ENCODE measurements around the gene OR10A7.
A peak's percentile ranks its signal among the peaks of the same experiment; 100 is the strongest.
"Not testable (repeated sequence)": the region's sequence is repeated elsewhere in the genome, so short reads cannot be mapped to it uniquely, and the experiment has no call there.

The OR10A7 gene, protein sequence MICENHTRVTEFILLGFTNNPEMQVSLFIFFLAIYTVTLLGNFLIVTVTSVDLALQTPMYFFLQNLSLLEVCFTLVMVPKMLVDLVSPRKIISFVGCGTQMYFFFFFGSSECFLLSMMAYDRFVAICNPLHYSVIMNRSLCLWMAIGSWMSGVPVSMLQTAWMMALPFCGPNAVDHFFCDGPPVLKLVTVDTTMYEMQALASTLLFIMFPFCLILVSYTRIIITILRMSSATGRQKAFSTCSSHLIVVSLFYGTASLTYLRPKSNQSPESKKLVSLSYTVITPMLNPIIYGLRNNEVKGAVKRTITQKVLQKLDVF

DNA sequence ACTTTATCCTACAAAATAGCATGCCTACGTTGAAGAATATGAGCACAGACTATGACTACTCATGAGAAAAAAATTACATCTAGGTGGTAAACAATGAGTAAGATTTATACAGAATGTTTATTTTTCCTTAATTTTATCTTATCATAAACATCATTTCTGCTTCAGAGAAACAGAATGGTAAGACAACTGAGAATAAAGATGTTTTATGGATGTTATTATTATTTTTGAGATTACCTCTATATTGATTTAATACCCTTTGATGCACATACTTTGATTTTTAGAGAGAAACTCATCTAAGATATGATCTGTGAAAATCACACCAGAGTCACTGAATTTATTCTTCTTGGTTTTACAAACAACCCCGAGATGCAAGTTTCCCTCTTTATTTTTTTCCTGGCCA is at the start of gene OR10A7:
OR10A7 (plus strand) TSS at position 301 of the 400 bp plus-strand sequence; CDS start at position 301, 0 bp downstream.
- DNase-seq = no peak

DNA sequence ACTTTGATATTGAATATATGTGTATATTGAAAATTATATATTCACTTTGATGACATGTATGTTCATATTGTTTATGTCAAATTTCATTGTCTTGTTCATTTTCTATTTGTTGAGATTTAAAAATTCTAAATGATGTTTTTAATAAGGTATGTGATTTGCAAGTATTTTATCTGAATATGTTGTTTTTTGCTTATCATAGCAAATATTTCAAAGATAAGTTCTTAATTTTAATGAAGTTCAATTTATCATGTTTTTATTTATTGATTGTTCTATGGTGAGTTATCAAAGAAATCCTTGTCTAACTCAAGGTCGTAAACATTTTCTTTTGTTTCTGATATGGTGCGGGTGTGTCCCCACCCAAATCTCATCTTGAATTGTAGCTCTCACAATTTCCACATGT is 49.4 kb upstream of the OR10A7 start:
- DNase-seq = no peak

DNA sequence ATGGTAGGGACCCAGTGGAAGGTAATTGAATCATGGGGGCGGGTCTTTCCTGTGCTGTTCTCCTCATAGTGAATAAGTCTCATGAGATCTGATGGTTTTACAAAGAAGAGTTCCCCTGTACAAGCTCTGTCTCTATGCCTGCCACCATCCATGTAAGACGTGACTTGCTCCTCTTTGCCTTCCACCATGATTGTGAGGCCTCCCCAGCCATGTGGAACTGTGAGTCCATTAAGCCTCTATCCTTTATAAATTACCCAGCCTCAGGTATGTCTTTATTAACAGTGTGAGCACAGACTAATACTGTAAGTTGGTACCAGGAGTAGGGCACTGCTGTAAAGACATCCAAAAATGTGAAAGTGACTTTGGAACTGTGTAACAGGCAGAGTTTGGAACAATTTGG is 49.0 kb upstream of the OR10A7 start:
- DNase-seq = not testable (repeated sequence)

DNA sequence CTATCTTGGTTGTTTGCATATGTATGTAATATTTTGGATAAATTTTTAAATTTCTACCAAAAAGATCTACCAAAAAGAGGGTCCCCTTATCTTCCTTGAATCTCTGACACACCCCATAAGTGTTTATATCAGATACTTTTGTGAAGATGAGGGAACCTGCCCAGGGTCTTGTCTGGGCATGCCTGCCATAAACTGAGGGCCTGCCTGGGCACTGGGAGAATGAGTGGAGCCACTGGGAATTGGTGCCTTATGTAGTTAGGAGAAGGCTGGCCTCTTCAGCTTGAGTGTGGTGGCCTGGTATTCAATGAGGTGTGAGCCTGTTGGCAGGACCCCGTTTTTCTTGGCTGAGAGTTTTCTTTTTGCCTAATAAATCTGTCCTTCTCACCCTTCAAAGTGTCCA is 48.1 kb upstream of the OR10A7 start:
- DNase-seq = no peak

DNA sequence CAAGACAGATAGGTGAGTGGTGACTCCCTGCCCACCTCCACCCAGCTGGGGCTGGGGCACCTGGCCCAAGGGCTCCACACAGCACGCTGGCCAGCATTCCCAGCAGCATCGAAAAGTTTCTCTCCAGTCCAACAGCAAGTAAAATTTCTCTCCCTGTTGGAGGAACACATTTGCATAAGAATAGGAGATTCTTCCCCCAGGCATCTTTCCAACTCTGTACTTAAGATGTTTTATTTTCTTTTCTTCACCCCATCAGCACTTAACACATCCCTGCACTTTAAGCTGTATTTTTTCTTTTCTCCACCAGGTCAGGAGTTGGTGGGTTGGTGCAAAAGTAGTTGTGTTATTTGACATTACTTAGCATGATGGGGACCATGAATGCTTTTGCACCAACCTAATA is 47.4 kb upstream of the OR10A7 start:
- DNase-seq = no peak

DNA sequence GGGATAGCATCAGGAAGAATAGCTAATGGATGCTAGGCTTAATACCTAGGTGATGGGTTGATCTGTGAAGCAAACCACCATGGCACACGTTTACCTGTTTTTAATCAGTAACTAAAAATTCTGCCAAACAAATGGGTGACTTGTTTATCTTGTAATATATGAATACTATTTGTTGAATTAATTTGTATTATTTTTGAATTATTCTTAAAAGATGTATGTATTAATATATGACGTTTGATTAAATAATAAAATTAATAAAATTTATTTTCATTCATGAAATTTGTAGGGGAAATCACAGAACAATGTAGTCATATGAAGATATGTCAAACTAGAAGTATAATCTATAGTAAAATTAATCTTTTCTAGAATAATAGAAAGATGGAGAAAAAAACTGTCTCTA is 32.3 kb upstream of the OR10A7 start:
- no peak for DNase-seq

DNA sequence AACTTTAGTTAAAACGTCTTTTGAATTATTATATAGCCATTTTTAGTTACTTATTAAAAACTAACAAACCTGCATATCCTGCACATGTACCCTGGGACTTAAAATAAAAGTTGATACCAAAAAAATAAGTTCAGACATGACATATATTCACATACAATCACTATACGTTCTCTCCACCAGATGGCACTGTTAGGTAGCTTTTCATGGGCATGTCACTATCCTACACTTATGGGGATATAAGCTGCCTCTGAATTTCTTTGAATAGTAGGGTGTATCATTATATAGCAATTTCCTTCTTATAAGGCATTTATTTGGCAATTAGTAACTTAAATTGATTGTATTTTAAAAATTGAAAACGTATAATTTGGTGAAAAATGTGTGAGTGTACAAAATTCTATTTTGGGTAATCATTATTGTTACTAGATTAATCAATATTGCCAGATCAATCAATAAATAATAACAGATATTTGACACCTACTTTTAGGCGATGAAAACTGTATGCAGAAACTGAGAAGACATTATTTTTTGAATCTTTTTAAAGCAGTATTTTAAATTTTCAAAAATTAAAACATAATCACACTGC is 31.8 kb upstream of the OR10A7 start:
- peak; percentile 81 to 94 for DNase-seq

DNA sequence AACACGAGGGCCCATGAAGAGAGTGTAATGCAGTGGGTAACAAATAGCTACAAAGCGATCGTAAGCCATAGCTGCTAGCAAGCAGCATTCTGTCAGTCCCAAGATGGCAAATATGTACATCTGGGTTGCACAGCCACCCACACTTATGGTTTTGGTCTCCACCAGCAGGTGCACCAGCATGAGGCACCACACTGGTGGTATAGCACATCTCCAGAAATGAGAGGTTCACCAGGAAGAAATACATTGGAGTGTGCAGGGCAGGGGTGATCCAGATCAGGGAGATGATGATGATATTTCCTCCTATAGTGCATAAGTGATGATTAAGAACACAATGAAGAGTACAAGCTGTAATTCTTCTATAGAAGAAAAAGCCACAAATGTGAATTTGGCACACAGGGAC is 26.4 kb upstream of the OR10A7 start:
- no peak for DNase-seq

DNA sequence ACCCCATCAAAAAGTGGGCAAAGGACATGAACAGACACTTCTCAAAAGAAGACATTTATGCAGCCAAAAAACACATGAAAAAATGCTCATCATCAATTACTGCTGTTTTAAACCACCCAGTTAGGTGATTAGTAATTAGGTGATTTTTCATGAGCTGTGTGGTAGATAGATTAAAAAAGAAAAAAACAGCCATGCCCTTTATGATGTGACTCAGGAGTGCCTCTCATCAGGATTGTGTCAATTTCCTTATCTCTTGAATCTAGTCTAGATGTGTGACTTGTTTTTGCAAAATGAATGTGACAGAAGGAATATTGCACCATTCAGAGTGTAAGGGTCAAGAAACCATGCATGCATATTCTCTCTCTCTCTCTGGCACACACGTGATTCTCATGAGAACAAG is 5.7 kb downstream of the OR10A7 start:
- no peak for DNase-seq

DNA sequence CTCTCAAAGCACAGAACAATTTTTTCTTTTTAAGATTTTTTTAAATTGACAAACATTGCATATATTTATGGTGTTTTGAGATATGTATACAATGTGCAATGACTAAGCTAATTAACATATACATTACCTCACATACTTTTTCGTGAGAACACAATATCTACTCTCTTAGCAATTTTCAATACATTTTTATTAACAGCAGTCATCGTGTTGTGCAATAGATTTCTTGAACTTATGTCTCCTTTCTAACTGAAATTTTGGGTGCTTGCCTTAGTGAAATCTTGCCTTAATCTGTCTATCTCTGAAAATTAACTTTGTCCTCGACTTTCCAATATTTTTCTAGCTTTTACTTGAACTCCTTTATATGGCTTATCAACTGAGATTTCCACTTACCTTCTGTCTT is 6.8 kb downstream of the OR10A7 start:
- no peak for DNase-seq

DNA sequence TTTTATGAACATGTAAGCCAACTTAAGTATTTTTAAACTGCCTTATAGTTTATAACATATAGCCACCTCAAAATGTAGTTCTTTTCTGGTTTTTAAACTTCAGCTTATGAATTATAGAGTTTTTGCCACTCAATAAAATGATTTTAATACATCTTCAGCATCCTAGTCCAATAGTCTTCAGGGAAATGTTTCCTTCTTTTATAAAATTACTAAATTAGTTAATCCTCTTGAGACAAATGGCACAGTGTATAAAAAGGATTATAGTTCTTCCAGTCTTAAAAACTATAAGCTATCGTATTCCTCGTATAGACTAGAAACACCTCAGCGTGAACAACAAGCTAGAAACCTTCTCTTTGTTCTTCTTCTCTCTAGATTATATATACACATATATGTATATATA is 23.5 kb downstream of the OR10A7 start, which contains the start of gene OR6C74:
OR6C74 (plus strand) TSS at position 301 of the 400 bp plus-strand sequence. CDS start 2,679 bp downstream, outside the sequence.
- DNase-seq = no peak

DNA sequence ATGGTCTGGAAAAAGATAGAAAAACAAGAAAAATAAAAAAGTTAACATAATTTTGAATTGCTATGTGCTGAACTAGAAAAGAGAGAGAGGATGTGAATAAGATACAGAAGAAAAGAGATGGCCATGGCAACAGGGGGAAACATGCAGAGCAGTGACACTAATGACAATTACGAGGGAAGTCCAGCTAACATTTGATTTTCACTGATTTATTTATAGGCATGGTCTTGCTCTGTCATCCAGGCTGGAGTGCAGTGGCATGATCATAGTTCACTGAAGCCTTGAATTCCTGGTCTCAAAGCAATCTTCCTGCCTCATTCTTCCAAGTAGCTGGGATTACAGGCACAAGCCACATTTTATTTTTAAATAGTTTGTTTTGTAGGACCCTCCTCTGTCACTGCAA is 25.3 kb downstream of the OR10A7 start:
- DNase-seq = no peak

DNA sequence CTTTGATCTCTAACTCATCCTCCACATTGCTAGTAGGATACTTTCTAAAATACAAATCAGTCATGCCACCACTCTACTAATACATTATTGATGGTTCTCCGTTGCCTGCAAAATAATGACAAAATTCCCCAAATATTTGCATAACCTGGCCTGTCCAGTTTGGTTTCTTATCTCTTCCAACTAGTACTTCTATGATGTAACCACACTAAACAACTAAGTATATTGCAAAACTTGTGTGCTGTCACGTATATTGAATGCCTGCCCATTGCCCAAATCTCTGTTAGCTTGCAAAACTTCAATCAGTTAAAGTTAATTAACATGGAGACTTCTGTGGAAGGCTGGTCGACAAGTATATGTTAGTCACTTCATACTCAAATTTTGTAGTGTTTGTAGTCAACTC is 30.1 kb downstream of the OR10A7 start:
- DNase-seq = no peak

DNA sequence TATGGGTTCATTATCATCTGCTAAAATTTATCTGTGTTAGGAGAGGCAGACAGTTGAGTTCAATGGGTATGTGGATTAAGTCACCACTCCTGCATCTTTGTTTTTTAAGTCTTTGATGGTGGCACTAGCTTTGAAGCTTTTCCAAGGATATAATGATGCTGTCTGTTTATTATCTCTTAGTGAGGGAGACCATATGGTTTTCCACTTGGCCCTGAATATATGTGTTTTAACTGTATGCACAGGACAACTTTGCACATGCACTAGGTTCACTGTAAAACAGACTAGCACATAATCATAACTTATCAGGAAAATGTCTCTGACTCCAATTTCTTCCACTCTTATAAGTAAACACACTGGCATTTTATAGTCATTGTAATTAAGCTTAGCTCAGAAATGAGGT is 32.5 kb downstream of the OR10A7 start:
- no peak for DNase-seq

DNA sequence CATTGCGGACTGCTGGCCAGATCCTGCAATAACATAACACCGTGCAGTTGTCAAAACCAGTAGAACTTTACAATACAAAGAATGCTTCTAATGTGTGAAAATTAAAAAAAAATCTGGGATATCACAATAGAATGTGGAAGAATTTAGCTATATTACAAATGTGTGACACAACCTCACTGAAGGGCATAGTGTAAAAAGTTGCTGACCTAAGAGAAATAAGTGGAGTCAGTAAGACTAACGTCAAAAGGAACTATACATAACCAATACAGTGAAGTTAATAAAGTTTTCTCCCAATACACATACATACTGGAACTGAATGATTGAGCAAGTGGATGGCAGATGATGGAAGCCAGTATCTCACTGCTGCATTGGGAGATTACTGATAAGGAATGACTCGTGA is 36.0 kb downstream of the OR10A7 start:
- no peak for DNase-seq

DNA sequence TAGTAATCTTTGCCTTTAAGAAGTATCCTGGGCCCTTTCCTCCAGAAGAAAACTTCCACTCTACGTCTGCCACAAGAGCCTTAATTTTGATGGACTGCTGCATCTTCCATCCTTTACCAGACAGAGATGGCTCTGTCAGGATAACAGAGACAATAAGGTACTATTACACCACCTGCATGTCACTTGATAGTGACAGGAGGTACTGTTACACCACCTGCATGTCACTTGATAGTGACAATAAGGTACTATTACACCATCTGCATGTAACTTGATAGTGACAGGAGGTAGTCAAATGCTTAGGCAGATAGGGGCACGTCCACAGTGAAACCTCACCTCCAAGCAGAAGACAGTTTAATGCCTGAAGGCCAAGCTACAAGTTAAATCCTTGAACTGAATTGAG is 37.5 kb downstream of the OR10A7 start:
- DNase-seq = no peak
